GM21381 (cell line): ENCODE measurements around the gene CCDC149.
"Not testable (repeated sequence)": the region's sequence is repeated elsewhere in the genome, so short reads cannot be mapped to it uniquely, and the experiment has no call there.

Experiments used
- ATAC-seq: cut with Tn5 transposase; IDR thresholded peaks from one replicate; pipeline ENCODE4 v1.9.1; 2021; ENCODE audit warnings: mild to moderate bottlenecking, moderate library complexity; ENCODE audit not compliant: unreplicated experiment

CCDC149 gene

GRCh38 chr4:24917076-24917856 lies 4.4 kb upstream of the CCDC149 start:
- ATAC-seq, result no peak

GRCh38 chr4:24915121-24915922 lies 2.5 kb upstream of the CCDC149 start:
- ATAC-seq, result no peak

- ATAC-seq, result no peak
Measured at GRCh38 chr4:24914460-24914859, 1.6 kb upstream of the CCDC149 start.

- no peak for ATAC-seq
Measured at GRCh38 chr4:24913119-24913485, 260 bp upstream of the CCDC149 start.

- no peak for ATAC-seq
Measured at GRCh38 chr4:24910499-24910898, 2.3 kb downstream of the CCDC149 start.

GRCh38 chr4:24909606-24910005 lies 3.2 kb downstream of the CCDC149 start:
- not testable (repeated sequence) for ATAC-seq

- ATAC-seq, result no peak
Measured at GRCh38 chr4:24897639-24898038, 15.2 kb downstream of the CCDC149 start.

- no peak for ATAC-seq
Measured at GRCh38 chr4:24896977-24897376, 15.9 kb downstream of the CCDC149 start.

- ATAC-seq, result no peak
Measured at GRCh38 chr4:24896056-24896455, 16.8 kb downstream of the CCDC149 start.

- ATAC-seq, result no peak
Measured at GRCh38 chr4:24895461-24895860, 17.4 kb downstream of the CCDC149 start.

GRCh38 chr4:24894846-24895245 lies 18.0 kb downstream of the CCDC149 start:
- ATAC-seq, result no peak

- no peak for ATAC-seq
Measured at GRCh38 chr4:24894243-24894642, 18.6 kb downstream of the CCDC149 start.

- no peak for ATAC-seq
Measured at GRCh38 chr4:24892778-24893177, 20.1 kb downstream of the CCDC149 start.

GRCh38 chr4:24892278-24892677 lies 20.6 kb downstream of the CCDC149 start:
- no peak for ATAC-seq

- ATAC-seq, result no peak
Measured at GRCh38 chr4:24890561-24891126, 22.2 kb downstream of the CCDC149 start.

- ATAC-seq, result no peak
Measured at GRCh38 chr4:24889991-24890390, 22.9 kb downstream of the CCDC149 start.

GRCh38 chr4:24888475-24889344 lies 24.1 kb downstream of the CCDC149 start:
- ATAC-seq, result no peak

GRCh38 chr4:24887881-24888430 lies 24.9 kb downstream of the CCDC149 start:
- ATAC-seq, result no peak

GRCh38 chr4:24886596-24886995 lies 26.2 kb downstream of the CCDC149 start:
- ATAC-seq, result no peak

GRCh38 chr4:24885342-24885741 lies 27.5 kb downstream of the CCDC149 start:
- no peak for ATAC-seq

- ATAC-seq, result no peak
Measured at GRCh38 chr4:24884902-24885301, 27.9 kb downstream of the CCDC149 start.
